DMS153 (cell line): Measurements from ENCODE around the gene C11orf58.

Source experiments
- DNase-seq: peaks from one replicate; lab custom pipeline; 2025; lab: John Stamatoyannopoulos, UW

Gene C11orf58

DNA sequence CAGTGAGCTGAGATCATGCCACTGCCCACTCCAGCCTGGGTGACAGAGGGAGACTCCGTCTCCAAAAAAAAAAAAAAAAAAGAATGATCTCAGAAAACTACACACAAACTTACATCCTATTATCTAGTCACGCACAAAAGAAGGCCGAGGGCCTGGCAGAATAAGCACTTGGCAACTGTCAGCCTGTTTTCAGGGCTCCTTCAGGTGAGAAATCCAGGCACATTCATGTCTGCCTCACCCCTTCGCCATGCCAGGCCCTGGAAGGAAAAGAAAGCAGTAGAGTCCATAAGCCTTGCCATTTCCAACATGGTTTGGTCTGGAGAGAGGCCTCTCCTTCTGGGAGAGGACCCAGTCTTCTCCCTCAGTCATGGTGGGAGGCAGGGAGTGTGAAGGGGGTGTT is 30.9 kb downstream of the C11orf58 start:
- no peak for DNase-seq

- no peak for DNase-seq
Measured at GRCh38 chr11:16770016-16770415, 31.6 kb downstream of the C11orf58 start.

- DNase-seq, result no peak
Measured at GRCh38 chr11:16771350-16772140, 33.1 kb downstream of the C11orf58 start.

GRCh38 chr11:16772141-16772512 is 33.7 kb downstream of the C11orf58 start:
- no peak for DNase-seq

GRCh38 chr11:16773981-16774935 is 35.8 kb downstream of the C11orf58 start:
- no peak for DNase-seq

- DNase-seq, result no peak
Measured at GRCh38 chr11:16774936-16775613, 36.6 kb downstream of the C11orf58 start.

DNA sequence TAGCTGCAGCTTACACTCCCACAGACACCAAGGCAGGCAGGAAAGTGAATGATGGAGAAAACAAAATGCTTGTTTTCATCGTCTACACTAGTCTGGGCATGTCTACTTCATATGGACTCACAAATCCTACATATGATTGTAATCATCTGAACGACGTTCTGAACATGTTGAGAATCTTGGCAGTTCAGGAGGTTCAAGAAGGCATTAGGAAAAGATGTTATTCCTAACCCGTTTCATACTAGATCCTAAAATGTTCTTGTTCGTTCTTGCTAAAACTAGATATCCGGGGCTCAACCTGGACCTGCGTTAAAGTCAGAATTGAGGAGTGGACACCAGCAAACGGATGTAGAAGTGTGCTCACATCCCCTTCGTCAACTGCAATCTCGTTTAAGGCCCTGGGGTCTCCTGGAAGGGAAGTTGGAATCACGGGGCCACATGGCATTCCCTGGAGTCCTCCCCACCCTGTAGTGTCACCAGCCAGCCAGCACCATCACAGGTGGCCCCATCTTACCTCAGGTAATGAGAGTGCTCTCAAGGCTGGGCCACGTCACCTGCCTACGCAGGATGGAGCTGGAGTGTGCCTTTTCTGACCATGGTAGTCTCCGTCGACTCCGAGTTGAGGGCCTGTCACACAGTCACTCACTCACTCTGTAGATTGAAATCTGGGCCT is 37.3 kb downstream of the C11orf58 start:
- no peak for DNase-seq

DNA sequence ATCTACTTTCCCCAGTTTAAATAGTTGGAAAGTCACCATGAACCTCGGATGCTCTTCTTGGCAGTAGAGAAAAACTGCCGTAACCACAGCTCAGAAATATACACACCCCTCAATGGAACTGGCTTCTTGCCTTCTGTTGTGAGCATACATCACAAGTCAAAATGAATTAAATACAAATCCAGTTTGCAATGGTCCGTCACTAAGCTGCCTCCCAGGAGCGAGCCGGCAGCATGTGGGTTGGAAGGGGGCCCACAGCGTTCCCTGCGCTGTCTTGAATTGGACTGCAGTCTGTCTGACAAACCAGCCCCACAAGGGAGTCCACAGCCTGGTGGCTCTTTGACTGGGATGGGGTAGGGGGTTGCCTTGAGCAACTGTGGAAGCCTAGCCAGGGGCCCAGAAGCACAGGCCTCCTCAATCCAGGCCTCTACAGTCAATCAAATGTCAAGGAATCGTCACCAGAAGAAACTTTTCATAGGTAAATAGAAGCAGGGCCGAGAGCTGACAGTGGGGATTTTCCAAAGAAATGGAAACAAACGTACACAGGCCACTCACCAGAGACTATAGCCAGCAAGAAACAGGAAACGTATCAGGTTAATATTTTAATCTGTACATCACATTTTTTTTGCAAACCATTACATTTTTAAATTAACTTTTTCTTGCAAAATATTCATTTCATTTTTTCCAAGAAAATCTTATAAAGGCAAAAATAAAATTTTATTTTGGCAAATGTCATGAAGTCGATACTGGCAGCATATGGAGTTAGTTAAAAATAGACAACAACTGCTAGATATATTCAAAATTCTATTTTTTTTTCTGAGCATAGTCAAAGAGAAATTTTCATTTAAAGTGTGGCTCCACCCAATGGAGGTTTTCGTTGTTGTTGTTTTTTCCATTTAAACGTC is 38.5 kb downstream of the C11orf58 start:
- no peak for DNase-seq

DNA sequence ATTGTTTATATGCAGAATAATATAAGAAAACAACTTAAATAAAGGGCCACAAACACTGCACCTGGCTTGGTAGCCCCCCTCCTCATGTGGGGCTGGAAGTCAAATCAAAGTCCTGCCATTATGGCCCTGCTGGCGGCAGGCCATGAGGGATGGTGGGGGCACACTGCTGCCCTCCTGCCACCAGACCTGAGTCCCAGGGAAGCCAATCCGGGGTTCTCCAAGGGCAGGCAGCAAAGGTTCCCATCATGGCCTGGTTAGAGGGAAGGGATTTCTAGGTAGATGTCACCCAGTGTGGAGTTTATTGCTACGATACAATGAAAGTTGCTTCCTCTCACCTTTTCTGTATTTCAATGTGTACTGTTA is 39.1 kb downstream of the C11orf58 start:
- DNase-seq, result no peak

GRCh38 chr11:16778286-16778685 is 39.8 kb downstream of the C11orf58 start:
- no peak for DNase-seq

- DNase-seq, result no peak
Measured at GRCh38 chr11:16778876-16779275, 40.4 kb downstream of the C11orf58 start.

DNA sequence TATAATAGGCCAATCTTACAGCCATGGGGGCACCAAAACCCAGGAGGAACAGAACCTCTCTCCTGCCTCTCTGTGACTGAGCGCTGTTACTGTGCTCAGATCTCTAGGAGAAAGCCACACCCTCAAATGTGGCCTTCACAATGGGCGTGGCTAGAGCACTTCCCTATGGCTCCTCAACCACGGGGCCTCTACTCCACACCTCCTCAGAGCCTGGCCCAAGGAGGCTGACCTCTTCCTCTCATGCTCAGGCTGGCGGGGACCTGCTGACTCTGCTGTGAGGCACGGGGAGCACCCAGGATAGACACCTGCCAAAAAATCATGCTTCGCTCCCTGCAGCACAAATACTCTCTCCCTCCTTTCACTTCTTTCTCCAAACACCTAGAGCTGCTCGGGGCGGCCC is 41.0 kb downstream of the C11orf58 start:
- no peak for DNase-seq

DNA sequence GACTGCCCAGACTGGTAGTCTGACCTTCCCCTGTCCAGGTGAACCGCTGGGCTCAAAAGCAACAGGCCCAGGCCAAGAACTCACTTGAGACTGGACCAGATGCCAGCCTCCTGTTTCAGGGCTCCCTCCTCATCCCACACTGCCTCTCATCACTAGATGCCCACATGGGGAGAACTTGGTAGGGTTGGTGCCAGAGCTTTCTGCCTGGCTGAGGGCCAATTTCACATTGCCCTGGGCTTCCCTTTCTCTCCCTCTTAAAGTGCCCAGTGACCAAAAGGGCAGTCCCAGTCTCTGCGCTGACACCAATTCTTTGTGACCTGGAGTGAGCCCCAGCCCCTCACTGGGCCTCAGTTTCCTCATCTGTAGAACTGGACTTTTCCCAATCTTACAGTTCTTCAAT is 41.7 kb downstream of the C11orf58 start:
- no peak for DNase-seq

GRCh38 chr11:16780698-16781550 is 42.5 kb downstream of the C11orf58 start:
- DNase-seq, result no peak

DNA sequence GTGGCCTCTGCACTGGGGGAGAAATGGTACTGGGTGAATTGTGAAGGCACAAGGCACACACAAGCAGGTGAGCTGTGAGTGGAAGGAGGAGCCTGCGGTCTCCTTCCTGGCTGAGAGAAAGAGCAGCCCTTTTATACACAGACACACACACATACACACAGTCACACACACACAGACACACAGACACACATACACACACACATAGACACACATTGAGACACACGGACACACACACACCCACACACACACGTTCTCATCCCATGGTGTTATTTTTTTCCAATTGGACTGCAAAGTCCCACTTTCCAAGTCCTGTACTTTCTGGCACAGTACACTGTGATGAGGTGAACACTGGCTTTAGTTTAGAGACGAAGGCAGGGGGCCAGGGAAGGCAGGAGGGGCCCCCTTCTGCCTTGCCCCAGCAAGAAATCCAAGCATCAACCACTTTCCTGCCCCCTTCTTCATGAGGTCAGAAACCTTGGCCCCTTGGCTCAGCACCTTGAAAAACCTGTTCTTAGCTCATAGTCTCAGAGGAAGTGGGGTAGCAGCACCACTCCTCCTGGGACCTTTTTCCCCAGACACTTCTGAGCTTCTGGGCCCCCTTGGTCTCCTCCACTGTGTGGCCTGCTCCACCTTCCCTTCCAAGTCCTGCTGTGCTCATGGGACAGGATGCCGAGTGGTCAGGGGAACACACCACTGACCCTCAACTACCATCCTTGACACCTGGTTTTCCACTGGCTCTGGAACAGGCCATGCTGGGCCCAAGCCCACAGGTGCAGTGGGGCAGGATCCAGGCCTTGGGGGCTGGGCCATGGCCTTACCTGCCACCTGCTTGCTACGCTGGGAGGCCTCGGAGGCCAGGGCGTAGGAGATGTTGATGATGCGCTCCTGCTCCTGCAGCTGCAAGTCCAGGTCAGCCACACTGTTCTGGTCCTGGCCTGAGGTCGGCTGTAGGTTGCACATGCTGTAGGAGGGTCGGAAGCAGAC is 43.8 kb downstream of the C11orf58 start:
- no peak for DNase-seq

- DNase-seq, result no peak
Measured at GRCh38 chr11:16783321-16783801, 44.9 kb downstream of the C11orf58 start.

DNA sequence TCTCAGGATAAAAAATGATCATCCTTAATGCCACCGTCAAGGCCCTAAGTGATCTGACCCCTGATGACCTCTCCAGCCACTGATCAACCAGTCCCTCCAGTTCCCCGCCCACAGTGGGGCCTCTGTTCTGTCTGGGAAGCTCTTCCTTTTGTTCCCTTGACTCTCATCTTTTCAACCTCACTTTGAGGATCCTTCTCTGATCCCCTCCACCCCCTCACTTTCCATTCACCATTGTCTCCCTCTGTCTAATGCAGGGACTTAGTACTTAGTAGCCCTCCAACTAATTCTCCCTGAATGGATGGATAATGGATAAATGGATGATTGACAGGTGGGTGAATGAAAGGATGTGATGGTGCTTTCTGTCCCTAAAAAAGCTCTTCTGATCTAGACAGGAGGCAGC is 45.6 kb downstream of the C11orf58 start:
- DNase-seq, result no peak

GRCh38 chr11:16784666-16785065 is 46.2 kb downstream of the C11orf58 start:
- DNase-seq, result no peak
